Measurements from ENCODE around the gene AK6.
"Not testable (repeated sequence)": the region's sequence is repeated elsewhere in the genome, so short reads cannot be mapped to it uniquely, and the experiment has no call there.

Gene AK6

DNA sequence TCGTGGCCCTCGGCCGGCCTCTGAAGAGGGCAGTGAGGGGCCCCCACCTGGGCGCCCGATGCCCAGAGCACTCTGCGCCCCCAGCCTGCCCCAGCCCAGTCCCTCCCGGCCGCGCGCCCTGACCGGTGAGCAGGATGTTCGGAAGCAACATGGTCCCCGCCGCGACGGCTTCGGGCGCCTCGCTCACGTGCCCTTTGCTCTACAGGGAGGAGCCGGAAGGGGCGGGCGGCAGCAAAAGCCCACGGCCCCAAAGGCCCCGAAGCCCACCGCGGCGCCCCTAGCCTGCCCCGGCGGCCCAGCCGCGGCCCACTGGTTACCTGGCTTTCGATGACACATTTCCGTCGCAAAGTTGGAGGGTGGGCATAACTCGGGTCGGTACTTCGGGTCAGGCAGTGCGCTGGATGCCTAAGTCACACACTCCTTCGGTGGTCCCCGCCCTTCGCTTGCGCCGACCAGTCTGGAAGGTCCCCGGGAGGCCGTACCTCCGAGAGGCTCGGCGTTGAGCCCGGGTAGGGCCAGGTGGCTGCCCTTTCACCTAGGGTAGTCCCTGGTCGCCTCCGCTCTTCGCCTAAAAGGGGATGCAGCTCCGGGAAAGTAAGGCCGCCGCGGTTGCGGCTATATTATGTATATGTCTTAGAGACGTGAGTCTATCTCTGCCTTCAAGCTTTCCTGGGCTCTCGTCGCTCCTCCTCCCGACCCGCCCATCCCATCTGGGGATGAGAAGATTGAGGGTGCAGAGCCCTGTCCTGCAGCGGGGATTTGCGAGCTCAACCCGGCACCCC lies at the start of gene AK6, which contains the start of the genes RAD17 and TAF9:
Gene AK6, minus strand, starts transcription at position 181 of the 782 bp plus-strand sequence. Its CDS starts 30 bp downstream, at position 151.
Gene RAD17, plus strand, starts transcription at position 479 of the 782 bp plus-strand sequence. CDS start 2,391 bp downstream, outside the sequence.
Gene TAF9, minus strand, starts transcription at position 181 of the 782 bp plus-strand sequence. CDS start 3,783 bp downstream, outside the sequence.
- peak; percentile 85 to 89 for DNase-seq (ENCODE audit: low read depth in 2 of 2)

- DNase-seq (ENCODE audit: low read depth in 2 of 2) = no peak
Observed at GRCh38 chr5:69418554-69418953, 49.2 kb upstream of the AK6 start.

DNA sequence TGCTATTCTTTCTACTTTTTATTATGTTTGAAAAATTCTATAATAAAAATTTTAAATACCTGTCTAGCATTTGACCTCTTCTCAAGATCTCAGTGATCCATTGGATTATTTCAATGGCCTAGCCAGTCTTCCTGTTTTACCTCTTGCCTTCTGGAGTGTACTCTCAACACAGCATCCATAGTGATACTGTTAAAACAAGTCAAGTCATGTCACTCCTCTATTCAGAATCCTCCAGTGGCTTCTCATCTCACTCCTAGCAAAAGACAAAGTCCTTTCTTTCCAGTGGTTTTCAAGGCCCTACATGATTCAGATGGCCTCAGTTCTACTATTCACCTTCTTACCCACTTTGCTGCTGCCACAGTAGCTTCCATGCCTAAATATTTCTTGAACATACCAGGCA lies 47.4 kb upstream of the AK6 start:
- no peak for DNase-seq (ENCODE audit: low read depth in 2 of 2)

DNA sequence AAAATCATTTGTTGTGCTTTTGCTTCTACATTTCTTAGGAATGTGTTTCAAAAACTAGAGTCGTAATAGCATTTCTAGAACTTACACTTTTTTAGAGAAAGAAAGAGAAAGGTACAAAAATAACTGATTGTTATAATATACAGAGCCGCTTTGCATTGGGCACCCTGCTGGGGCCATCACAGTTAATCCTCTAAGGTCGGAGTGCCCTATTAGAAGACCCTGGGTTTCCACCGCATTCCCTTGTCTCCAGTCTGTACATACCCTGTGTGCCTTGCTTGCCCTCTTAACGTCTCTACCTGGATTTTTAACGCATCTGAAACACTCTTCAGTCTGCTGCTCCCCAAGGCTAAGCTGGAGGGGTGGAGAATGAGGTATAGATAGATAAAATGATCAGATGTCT lies 46.9 kb upstream of the AK6 start:
- no peak for DNase-seq (ENCODE audit: low read depth in 2 of 2)

DNA sequence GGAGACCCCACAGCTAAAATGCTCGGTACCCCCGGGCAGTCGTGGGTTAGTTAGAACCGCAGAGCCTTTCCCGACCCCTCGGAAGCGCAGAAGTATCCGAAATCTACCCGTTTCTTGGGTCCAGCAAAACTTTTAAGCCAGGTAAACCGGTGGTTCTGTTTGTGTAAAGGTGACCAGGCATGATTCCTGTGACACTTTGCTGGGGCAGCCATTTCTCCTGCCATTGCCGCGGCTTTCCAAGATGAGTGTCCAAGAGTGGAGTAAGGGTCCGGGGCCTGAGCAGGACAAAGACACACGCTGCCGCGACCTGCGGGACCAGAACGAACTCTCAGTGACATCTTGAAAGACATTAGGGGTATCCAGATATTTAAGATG lies 46.3 kb upstream of the AK6 start:
- DNase-seq (ENCODE audit: low read depth in 2 of 2) = no peak

GRCh38 chr5:69414885-69415583 lies 45.7 kb upstream of the AK6 start, which contains the start of gene MARVELD2:
MARVELD2 (plus strand) TSS chr5:69415116; CDS start chr5:69419386, 4,270 bp downstream.
- DNase-seq (ENCODE audit: low read depth in 2 of 2) = peak; percentile 10 to 27

DNA sequence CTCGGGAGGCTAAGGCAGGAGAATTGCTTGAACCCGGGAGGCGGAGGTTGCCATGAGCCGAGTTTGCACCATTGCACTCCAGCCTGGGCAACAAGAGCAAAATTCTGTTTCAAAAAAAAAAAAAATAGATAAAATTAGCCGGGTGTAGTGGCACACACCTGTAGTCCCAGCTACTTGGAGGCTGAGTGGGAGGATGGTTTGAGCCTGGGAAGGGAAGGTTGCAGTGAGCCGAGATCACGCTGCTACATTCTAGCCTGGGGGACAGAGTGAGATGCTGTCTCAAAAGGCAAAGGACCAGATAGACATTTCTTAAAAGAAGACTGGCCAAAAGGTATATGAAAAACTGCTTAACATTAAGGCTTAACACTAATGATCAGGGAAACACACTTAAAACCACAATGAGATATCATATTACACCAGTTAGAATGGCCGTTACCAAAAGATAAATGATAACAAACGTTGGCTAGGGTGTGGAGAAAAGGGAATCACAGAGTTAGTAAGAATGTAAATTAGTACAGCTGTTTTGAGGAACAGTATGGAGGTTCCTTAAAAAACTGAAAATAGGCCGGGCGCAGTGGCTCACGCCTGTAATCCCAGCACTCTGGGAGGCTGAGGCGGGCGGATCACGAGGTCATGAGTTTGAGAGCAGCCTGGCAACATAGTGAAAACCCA lies 35.5 kb upstream of the AK6 start:
- DNase-seq (ENCODE audit: low read depth in 2 of 2) = no peak

- DNase-seq (ENCODE audit: low read depth in 2 of 2) = no peak
Observed at GRCh38 chr5:69378376-69378775, 9.1 kb upstream of the AK6 start.

DNA sequence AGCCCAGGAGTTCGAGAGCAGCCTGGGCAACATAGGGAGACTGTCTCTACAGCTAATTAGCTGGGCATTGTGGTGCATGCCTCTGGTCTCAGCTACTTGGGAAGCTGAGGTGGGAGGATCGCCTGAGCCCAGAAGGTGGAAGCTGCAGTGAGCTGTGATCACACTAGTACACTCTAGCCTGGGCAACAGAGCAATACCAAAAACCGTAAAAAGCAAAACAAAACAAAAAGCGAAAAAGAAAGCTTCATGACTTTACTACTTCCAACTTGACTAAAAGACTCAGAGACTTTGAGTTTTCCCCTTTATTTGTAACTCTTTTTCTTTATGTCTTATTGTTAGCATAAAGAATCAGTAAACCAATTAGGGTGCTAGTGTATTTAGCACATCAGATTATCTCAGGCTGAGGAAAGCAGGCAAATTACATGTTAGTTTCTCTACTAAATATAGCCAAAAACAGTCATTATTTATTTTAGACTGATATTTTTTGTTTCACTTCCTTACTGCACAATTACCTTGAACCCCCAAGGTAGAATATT lies 5.7 kb upstream of the AK6 start:
- DNase-seq (ENCODE audit: low read depth in 2 of 2) = no peak

GRCh38 chr5:69372394-69372793 lies 3.1 kb upstream of the AK6 start:
- no peak for DNase-seq (ENCODE audit: low read depth in 2 of 2)

- not testable (repeated sequence) for DNase-seq (ENCODE audit: low read depth in 2 of 2)
Observed at GRCh38 chr5:69370335-69370734, 1.0 kb upstream of the AK6 start.

- no peak for DNase-seq (ENCODE audit: low read depth in 2 of 2)
Observed at GRCh38 chr5:69368458-69369339, 621 bp downstream of the AK6 start.

DNA sequence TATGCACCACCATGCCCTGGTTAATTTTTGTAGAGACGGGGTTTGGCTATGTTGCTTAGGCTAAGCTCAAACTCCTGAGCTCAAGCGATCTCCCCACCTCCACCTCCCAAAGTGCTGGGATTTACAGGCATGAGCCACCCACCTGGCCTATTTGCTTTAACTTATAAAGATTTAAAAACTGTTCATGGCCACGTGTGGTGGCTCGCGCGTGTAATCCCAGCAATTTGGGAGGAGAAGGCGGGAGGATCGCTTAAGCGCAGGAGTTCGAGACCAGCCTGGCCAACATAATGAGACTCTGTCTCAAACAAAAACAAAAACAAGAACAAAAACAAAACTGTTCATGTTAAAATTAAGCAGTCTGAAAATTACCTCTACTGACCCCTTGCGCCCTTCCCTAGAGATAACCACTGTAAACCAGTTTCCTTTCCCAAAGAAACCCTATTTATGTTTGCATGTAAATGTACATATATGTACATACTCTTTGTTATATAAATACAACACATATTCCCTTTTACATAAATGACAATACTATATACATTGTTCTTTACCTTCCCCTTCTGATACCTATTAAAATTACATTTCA lies 1.5 kb downstream of the AK6 start:
- no peak for DNase-seq (ENCODE audit: low read depth in 2 of 2)

DNA sequence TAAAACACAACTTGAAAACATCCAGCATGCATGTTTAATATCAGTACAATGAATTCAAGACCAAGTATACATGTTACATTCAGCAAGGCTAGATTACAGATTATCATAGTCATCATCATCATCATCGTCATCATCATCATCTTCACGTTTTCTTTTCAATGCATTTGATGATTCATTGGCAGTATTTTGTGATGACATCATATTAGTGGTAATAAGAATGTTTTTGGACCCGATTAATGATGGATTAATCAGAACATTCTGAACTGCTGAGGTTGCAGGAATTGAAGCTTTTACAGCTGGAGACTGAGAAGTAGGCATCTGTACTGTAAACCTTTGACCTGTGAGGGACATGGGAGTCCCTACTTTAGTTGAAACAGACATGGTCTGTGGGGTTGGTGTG lies 4.5 kb downstream of the AK6 start:
- DNase-seq (ENCODE audit: low read depth in 2 of 2) = no peak

DNA sequence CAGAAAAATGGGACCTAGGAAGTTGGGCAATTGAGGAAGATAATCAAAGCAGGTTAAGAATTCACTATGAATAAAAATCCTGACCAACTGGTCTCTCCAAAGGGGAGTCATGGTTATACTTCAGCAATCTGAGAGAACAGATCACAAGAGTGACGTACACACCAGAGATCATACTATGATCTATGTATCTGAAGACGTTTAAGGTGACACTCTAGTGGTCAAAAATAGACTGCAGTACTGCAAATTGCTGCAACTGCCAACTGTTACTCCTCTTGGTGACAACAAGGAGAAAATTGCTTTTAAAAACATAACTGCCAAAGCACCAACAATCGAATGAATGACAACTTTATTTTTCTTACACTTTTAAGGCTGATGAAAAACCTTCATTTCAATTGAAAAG lies 4.9 kb downstream of the AK6 start:
- DNase-seq (ENCODE audit: low read depth in 2 of 2) = no peak

DNA sequence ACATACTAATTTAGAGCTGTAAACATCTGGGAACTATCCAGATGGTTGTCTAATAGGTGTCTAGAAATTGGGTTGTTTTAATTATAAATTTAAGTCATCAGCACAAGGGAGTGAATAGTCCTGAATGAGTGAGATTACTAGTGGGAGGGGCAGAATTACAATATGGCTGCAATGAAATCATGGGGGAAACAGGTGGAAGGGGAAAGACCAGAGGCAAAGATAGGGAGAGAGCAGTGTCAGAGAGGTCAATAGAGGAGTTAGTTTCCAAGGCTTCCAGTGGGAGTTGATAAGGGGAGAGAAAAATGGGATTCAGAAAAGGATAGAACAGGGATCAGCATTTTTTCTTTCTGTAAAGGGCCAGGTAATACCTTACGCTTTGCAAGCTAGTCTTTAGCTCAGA lies 8.9 kb downstream of the AK6 start:
- DNase-seq (ENCODE audit: low read depth in 2 of 2) = no peak

- no peak for DNase-seq (ENCODE audit: low read depth in 2 of 2)
Observed at GRCh38 chr5:69359699-69360098, 9.6 kb downstream of the AK6 start.

GRCh38 chr5:69350664-69351063 lies 18.7 kb downstream of the AK6 start:
- DNase-seq (ENCODE audit: low read depth in 2 of 2) = no peak

DNA sequence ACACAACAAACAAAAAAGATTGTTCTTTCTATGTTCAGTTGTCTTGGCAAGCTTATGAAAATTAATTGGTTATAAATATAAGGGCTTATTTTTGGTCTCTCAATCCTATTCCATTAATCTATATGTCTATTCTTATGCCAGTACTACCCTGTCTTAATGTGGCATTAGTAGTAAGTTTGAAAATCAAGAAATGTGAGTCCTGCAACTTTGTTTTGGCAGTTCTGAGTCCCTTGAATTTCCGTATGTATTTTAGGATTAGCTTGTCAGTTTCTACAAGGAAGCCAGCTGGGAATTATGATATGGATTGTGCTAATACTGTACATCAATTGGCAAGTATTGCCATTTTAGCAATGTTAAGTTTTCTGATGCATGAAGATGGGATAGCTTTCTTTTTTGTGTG lies 26.2 kb downstream of the AK6 start:
- DNase-seq (ENCODE audit: low read depth in 2 of 2) = no peak

GRCh38 chr5:69341520-69342161 lies 27.7 kb downstream of the AK6 start:
- DNase-seq (ENCODE audit: low read depth in 2 of 2) = no peak
